ENCODE data around the gene KCTD5.
"Not testable (repeated sequence)": the region's sequence is repeated elsewhere in the genome, so short reads cannot be mapped to it uniquely, and the experiment has no call there.

DNA sequence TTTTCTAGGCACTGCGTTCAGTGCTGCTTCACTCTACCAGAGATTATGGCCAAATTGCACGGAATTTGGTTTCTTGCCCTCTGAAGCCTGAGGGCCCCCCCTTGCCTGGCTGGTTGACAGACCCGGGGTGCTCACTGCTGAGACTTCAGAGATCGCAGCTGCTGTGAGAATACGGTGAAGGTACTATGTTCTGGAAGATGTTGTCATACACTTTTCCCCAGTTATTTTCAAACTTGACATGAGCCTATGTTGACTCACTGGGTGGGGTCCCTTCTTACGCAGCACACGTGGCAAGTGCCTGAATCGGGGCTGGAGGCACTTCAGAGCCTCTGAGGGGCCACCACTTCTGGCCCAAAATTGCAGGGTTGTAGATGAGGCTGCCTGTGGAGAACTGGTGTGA lies 2.0 kb upstream of the KCTD5 start:
- not testable (repeated sequence) for TF ChIP-seq CTCF, POLR2A (IDR thresholded peaks at IDR 0.05)
